Measurements from ENCODE around the gene BEST4. TPM values are rescaled to one million over a fixed set of nuclear protein-coding genes. Genes with fewer than 3 reads are reported as not detected.
"Not testable (repeated sequence)": the region's sequence is repeated elsewhere in the genome, so short reads cannot be mapped to it uniquely, and the experiment has no call there.

The BEST4 gene
- total RNA-seq, 2 experiments from 2014 or later, result 0.44 to 3.1 TPM

- H3K9me2 ChIP-seq (ENCODE audit: insufficient read depth, low read length), result no peaks in the 10 kb centered on the region
- H3K36me3 ChIP-seq (ENCODE audit: insufficient read depth, low read length), result peaks cover 9% of the 10 kb centered on the region
- no peak overlapping the region for H3K4me3 ChIP-seq (ENCODE audit: low read depth, low read length, poor library complexity, severe bottlenecking)
- DNase-seq (ENCODE audit: low spot score), result no peak
- H3K27ac ChIP-seq (ENCODE audit: low read depth, low read length, poor library complexity, severe bottlenecking), result no peak overlapping the region
- POLR2A ChIA-PET, result interaction anchor here (0.7 to 4.2 kb wide), 4 partner anchors 8 to 130 kb away, joined by 3 to 54 read pairs (median 18); partner anchors contain the start of gene PLK3
- H2AFZ ChIP-seq (ENCODE audit: low read length), result no peak overlapping the region
- intact Hi-C loops (cut with micrococcal nuclease; ENCODE audit: unreplicated experiment), result no loop called here
- CTCF ChIA-PET (ENCODE audit: unreplicated experiment), result no interaction called here
- no peak overlapping the region for H3K4me2 ChIP-seq (ENCODE audit: low read length)
- no peaks in the 10 kb centered on the region for H4K20me1 ChIP-seq (ENCODE audit: insufficient read depth, low read length)
- BruUV-seq (replicated peaks), result no TSS peak
- peaks cover 48% of the 10 kb centered on the region for H3K4me1 ChIP-seq (ENCODE audit: insufficient read depth, low read length, poor library complexity, severe bottlenecking)
- TF ChIP-seq EZH2phosphoT487 (IDR thresholded peaks at IDR 0.05; ENCODE audit: borderline replicate concordance, low read depth, low read length) (no peak), CTCF (conservative IDR thresholded peaks at IDR 0.05; ENCODE audit: low read length) (no peak)
- no peaks in the 10 kb centered on the region for H3K79me2 ChIP-seq (ENCODE audit: insufficient read depth, low read depth, low read length)
- no peaks in the 10 kb centered on the region for H3K9me3 ChIP-seq (ENCODE audit: low read length)
Observed at GRCh38 chr1:44811234-44811633, 23.3 kb upstream of the BEST4 start.

DNA sequence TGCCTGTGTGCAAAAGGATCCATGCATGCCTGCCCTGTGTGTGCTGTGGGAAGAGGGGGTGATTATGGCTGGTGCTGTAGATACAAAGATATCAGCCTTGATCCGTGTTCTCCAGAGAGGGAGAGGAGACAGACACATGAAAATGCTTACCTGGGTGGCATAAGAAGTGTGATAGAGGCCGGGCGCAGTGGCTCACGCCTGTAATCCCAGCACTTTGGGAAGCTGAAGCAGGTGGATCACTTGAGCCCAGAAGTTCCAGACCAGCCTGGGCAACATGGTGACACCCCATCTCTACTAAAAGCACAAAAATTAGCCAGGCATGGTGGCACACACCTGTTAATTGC, 22.8 kb upstream of the BEST4 start:
- peaks cover 48% of the 10 kb centered on the region for H3K4me1 ChIP-seq (ENCODE audit: insufficient read depth, low read length, poor library complexity, severe bottlenecking)
- POLR2A ChIA-PET, result interaction anchor here (0.7 to 4.2 kb wide), 5 partner anchors 9 to 129 kb away, joined by 3 to 54 read pairs (median 6); partner anchors contain the start of genes PLK3 and RPS8
- H3K36me3 ChIP-seq (ENCODE audit: insufficient read depth, low read length); intact Hi-C loops (cut with micrococcal nuclease; ENCODE audit: unreplicated experiment); H3K9me3 ChIP-seq (ENCODE audit: low read length); H2AFZ ChIP-seq (ENCODE audit: low read length); BruUV-seq (replicated peaks); H3K4me3 ChIP-seq (ENCODE audit: low read depth, low read length, poor library complexity, severe bottlenecking); H3K9me2 ChIP-seq (ENCODE audit: insufficient read depth, low read length); H3K79me2 ChIP-seq (ENCODE audit: insufficient read depth, low read depth, low read length); DNase-seq (ENCODE audit: low spot score); H4K20me1 ChIP-seq (ENCODE audit: insufficient read depth, low read length); CTCF ChIA-PET (ENCODE audit: unreplicated experiment): not testable (repeated sequence)
- H3K4me2 ChIP-seq (ENCODE audit: low read length), result peak overlapping the region; percentile 57
- H3K27ac ChIP-seq (ENCODE audit: low read depth, low read length, poor library complexity, severe bottlenecking), result peak overlapping the region; percentile 74

GRCh38 chr1:44810101-44810761, 22.3 kb upstream of the BEST4 start:
- Histone ChIP-seq H3K4me3 (ENCODE audit: low read depth, low read length, poor library complexity, severe bottlenecking) (peak overlapping the region; percentile 9), H3K36me3 (ENCODE audit: insufficient read depth, low read length) (peaks cover 9% of the 10 kb centered on the region), H3K9me2 (ENCODE audit: insufficient read depth, low read length) (no peaks in the 10 kb centered on the region), H2AFZ (ENCODE audit: low read length) (peak overlapping the region; percentile 70; the same call in 1 of the 2 replicates), H3K4me2 (ENCODE audit: low read length) (peak overlapping the region; percentile 57), H4K20me1 (ENCODE audit: insufficient read depth, low read length) (no peaks in the 10 kb centered on the region), H3K4me1 (ENCODE audit: insufficient read depth, low read length, poor library complexity, severe bottlenecking) (peaks cover 46% of the 10 kb centered on the region), H3K9me3 (ENCODE audit: low read length) (no peaks in the 10 kb centered on the region), H3K79me2 (ENCODE audit: insufficient read depth, low read depth, low read length) (no peaks in the 10 kb centered on the region), H3K27ac (ENCODE audit: low read depth, low read length, poor library complexity, severe bottlenecking) (peak overlapping the region; percentile 74)
- POLR2A ChIA-PET, result interaction anchor here (0.5 to 4.2 kb wide), 12 partner anchors 9 to 585 kb away, joined by 3 to 54 read pairs (median 6); partner anchors contain the start of genes PLK3, RNU5D-1 and RPS8
- no TSS peak for BruUV-seq (replicated peaks)
- intact Hi-C loops (cut with micrococcal nuclease; ENCODE audit: unreplicated experiment), result no loop called here
- CTCF ChIA-PET (ENCODE audit: unreplicated experiment), result interaction anchor here (0.8 to 1.3 kb wide), 3 partner anchors 10 to 80 kb away, joined by 6 to 15 read pairs (median 8); partner anchors contain the start of genes PLK3 and RNU5D-1
- TF ChIP-seq CTCF (conservative IDR thresholded peaks at IDR 0.05; ENCODE audit: low read length) (no peak), EZH2phosphoT487 (IDR thresholded peaks at IDR 0.05; ENCODE audit: borderline replicate concordance, low read depth, low read length) (no peak)
- peak; percentile 48 for DNase-seq (ENCODE audit: low spot score)
